Osteocyte (in vitro differentiated cells): ENCODE data around the gene LIX1. TPM values are rescaled to one million over a fixed set of nuclear protein-coding genes. Genes with fewer than 3 reads are reported as not detected.
"Not testable (repeated sequence)": the region's sequence is repeated elsewhere in the genome, so short reads cannot be mapped to it uniquely, and the experiment has no call there.

Experiments used
- DNase-seq: peaks from one replicate; pipeline ENCODE4 v3.0.0; 2021; ENCODE audit warnings: mixed read lengths; ENCODE audit not compliant: unreplicated experiment; ENCODE audit errors: extremely low spot score
- H3K27ac Mint-ChIP-seq: one replicate; pipeline ENCODE4 v1.8.0; 2021; ENCODE audit warnings: mild to moderate bottlenecking, mixed read lengths; ENCODE audit not compliant: unreplicated experiment
- H3K27me3 Mint-ChIP-seq: one replicate; pipeline ENCODE4 v1.8.0; 2021; ENCODE audit warnings: mixed read lengths; ENCODE audit not compliant: unreplicated experiment
- H3K36me3 Mint-ChIP-seq: one replicate; pipeline ENCODE4 v1.8.0; 2021; ENCODE audit warnings: mixed read lengths; ENCODE audit not compliant: unreplicated experiment
- H3K4me1 Mint-ChIP-seq: one replicate; pipeline ENCODE4 v1.8.0; 2021; ENCODE audit warnings: mixed read lengths; ENCODE audit not compliant: unreplicated experiment
- H3K4me3 Mint-ChIP-seq: one replicate; pipeline ENCODE4 v1.8.0; 2021; ENCODE audit warnings: mild to moderate bottlenecking, moderate library complexity, mixed read lengths; ENCODE audit not compliant: unreplicated experiment
- H3K9me3 Mint-ChIP-seq: one replicate; pipeline ENCODE4 v1.8.0; 2021; ENCODE audit warnings: mixed read lengths; ENCODE audit not compliant: unreplicated experiment
- total RNA-seq: library from RNA; stranded (reverse); gene quantifications from 2 replicates; pipeline ENCODE4 v1.2.1, GENCODE V29; 2021
- TF ChIP-seq, protein P1 (sequence below): fragments of 200-600 bp; sonication (generic); IDR thresholded peaks from 2 replicates; pipeline ENCODE4 v1.5.0; 2021; ENCODE audit warnings: antibody characterized with exemption, mild to moderate bottlenecking, moderate library complexity

The LIX1 gene
- total RNA-seq, 1 donor from 2014 or later: 0.48 TPM

DNA sequence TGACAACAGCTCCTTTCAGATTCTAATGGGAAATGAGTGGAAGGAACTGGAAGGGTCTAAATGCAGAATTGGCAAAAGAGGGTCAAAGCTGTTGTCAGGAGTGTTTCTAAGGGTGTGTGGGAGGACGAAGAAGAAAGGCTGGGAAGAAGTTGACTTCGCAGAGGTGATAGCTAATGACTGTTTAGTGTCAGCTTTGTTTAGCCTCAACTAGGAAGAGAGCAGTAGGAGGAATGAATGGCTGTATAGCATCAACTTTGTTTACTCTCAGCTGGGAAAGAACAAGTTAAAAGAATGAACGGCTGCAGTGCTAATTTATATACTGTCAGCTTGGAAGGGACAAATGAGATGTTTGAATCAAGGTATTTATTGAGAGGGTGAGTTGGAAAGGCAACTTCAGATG, 5.9 kb upstream of the LIX1 start:
- no peaks in the 10 kb centered on the region for H3K27me3 Mint-ChIP-seq
- DNase-seq: no peak
- TF ChIP-seq, protein P1, sequence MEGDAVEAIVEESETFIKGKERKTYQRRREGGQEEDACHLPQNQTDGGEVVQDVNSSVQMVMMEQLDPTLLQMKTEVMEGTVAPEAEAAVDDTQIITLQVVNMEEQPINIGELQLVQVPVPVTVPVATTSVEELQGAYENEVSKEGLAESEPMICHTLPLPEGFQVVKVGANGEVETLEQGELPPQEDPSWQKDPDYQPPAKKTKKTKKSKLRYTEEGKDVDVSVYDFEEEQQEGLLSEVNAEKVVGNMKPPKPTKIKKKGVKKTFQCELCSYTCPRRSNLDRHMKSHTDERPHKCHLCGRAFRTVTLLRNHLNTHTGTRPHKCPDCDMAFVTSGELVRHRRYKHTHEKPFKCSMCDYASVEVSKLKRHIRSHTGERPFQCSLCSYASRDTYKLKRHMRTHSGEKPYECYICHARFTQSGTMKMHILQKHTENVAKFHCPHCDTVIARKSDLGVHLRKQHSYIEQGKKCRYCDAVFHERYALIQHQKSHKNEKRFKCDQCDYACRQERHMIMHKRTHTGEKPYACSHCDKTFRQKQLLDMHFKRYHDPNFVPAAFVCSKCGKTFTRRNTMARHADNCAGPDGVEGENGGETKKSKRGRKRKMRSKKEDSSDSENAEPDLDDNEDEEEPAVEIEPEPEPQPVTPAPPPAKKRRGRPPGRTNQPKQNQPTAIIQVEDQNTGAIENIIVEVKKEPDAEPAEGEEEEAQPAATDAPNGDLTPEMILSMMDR: no peak
- H3K4me3 Mint-ChIP-seq: no peak overlapping the region
- no peaks in the 10 kb centered on the region for H3K9me3 Mint-ChIP-seq
- no peaks in the 10 kb centered on the region for H3K4me1 Mint-ChIP-seq
- no peak overlapping the region for H3K27ac Mint-ChIP-seq
- no peaks in the 10 kb centered on the region for H3K36me3 Mint-ChIP-seq

DNA sequence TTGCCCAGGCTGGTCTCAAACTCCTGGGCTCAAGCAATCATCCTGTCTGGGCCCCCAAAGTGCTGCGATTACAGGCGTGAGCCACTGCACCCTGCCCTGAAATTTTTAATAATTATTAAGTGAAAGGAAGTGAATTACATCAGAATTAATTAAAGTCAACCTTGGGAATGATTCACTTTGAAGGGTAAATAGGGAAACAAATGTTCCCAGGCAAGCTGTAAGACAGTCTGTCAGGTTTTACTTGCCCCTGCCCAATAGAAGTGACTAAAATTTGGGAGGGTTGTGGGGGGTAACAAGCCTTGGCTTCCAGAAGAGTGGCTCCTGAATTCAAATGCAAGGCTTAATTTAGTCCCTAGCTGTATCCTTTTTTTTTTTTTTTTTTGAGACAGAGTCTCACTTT, 1.3 kb upstream of the LIX1 start:
- H3K27me3 Mint-ChIP-seq: peaks cover 21% of the 10 kb centered on the region
- H3K4me3 Mint-ChIP-seq: no peak overlapping the region
- no peak overlapping the region for H3K27ac Mint-ChIP-seq
- H3K36me3 Mint-ChIP-seq: no peaks in the 10 kb centered on the region
- no peaks in the 10 kb centered on the region for H3K9me3 Mint-ChIP-seq
- TF ChIP-seq, protein P1: no peak
- peaks cover 6% of the 10 kb centered on the region for H3K4me1 Mint-ChIP-seq
- DNase-seq: no peak

DNA sequence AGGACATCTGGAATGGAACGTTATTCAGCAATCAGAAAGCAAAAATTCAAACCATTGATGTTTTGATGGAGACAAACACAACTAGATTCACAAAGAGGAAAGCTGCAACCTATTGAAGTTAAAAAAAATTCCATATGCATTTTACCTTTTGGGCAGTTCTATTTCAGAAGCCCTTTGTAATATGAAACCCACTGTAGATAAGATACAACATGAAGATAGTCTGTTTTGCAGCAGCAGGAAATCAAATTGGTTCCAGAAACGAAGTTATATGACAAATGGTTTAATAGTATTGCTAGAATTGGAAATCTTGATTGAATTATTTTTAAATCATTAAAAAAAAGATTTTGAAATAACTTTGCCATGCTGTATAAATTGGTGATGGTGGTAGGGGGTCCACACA, 872 bp downstream of the LIX1 start:
- H3K27ac Mint-ChIP-seq: no peak overlapping the region
- no peaks in the 10 kb centered on the region for H3K9me3 Mint-ChIP-seq
- H3K4me3 Mint-ChIP-seq: no peak overlapping the region
- DNase-seq: no peak
- peaks cover 21% of the 10 kb centered on the region for H3K27me3 Mint-ChIP-seq
- peaks cover 6% of the 10 kb centered on the region for H3K4me1 Mint-ChIP-seq
- TF ChIP-seq, protein P1: no peak
- no peaks in the 10 kb centered on the region for H3K36me3 Mint-ChIP-seq

DNA sequence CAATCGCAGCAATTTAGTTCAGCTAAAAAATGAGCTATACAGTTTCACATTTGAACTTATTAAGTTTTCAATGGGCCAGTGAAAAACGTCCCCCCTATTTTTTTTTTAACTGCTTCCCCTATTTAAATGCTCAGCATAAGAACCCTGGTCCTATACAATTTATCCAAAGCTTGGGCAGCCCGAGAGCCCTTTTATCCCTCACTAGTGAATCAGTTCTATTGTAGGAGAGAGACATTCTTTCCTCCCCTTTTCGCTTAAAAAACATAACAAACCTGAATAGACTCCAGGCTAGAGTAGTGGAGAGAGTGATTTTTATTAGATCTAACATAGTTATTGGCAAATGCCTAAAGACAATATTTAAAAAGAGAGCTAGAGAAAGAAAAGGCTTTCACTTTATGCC, 1.4 kb downstream of the LIX1 start:
- DNase-seq: no peak
- Mint-ChIP-seq H3K36me3 (no peaks in the 10 kb centered on the region), H3K9me3 (no peaks in the 10 kb centered on the region), H3K4me1 (peaks cover 6% of the 10 kb centered on the region), H3K27me3 (peaks cover 21% of the 10 kb centered on the region), H3K4me3 (no peak overlapping the region), H3K27ac (no peak overlapping the region)
- TF ChIP-seq, protein P1: no peak

DNA sequence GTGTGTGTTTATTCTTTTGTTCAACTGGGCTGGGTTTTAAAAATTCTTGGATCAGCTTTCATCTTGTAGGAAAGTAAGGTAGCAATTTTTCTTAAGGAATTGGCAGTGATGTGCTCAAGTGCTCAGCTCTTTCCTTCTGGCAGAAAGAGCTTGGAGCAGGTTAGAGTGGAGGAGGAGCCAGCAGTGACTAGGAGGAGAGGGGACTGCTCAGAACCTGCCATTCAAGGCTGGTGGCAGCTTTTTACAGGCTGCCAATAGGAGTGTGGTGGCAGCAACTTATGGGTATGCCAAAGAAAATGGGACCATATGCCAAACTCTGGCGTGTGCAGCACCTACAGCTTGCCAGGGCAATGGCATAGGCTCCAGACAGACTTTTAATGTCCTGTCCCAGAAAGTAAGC, 2.2 kb downstream of the LIX1 start:
- peaks cover 21% of the 10 kb centered on the region for H3K27me3 Mint-ChIP-seq
- H3K9me3 Mint-ChIP-seq, H3K4me1 Mint-ChIP-seq, H3K4me3 Mint-ChIP-seq, H3K27ac Mint-ChIP-seq, DNase-seq, H3K36me3 Mint-ChIP-seq: not testable (repeated sequence)

DNA sequence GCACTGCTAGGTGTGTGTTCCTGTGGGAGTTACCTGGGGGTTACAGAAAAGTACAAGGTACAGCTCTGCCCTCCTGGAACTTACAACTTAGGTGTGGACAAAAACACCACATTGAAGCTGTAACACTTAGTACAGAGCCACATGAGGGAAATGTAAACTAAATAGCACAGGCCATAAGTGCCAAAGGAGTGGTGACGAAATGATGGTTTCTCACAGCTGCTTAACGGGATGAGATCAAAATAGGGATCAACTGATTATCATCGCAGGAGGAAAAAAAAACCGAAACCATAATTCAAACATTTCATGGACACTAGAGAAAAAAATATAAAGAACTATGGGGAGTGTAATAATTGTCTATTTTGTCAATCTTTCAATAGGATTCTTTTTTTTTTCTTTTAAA, 5.9 kb downstream of the LIX1 start:
- no peak overlapping the region for H3K4me3 Mint-ChIP-seq
- H3K27ac Mint-ChIP-seq: no peak overlapping the region
- TF ChIP-seq, protein P1: no peak
- no peak for DNase-seq
- H3K9me3 Mint-ChIP-seq: no peaks in the 10 kb centered on the region
- H3K27me3 Mint-ChIP-seq: peaks cover 23% of the 10 kb centered on the region
- no peaks in the 10 kb centered on the region for H3K36me3 Mint-ChIP-seq
- H3K4me1 Mint-ChIP-seq: peaks cover 6% of the 10 kb centered on the region
